HepG2 (cell line): ENCODE measurements around the gene DTNA. TPM values are rescaled to one million over a fixed set of nuclear protein-coding genes. Genes with fewer than 3 reads are reported as not detected.
"Not testable (repeated sequence)": the region's sequence is repeated elsewhere in the genome, so short reads cannot be mapped to it uniquely, and the experiment has no call there.

Experiments used
- ATAC-seq: fragments of 200-7000 bp; cut with Tn5 transposase; 3 replicates; pipeline ENCODE4 v1.9.1; 2020; ENCODE audit warnings: mild to moderate bottlenecking, moderate library complexity
- BruUV-seq: library from RNA; stranded (reverse); fragments of 400-500 nt; replicated peaks from 2 replicates; lab custom pipeline; 2021; lab: Mats Ljungman, UMichigan
- CTCF ChIA-PET: fragments of 300-600 bp; formaldehyde crosslinking; extraction: SDS; loops from one replicate; lab custom pipeline; 2021; ENCODE audit warnings: low total read pairs, inconsistent platforms, low intra/inter-chr PET ratio; lab: Yijun Ruan, JAX
- POLR2A ChIA-PET: fragments of 350-600 bp; sonication (Branson Sonifier 250); formaldehyde crosslinking; loops from one replicate; lab custom pipeline; 2020; ENCODE audit warnings: antibody characterized with exemption, inconsistent platforms; lab: Yijun Ruan, JAX
- DNase-seq: peaks from one replicate; pipeline ENCODE4 v3.0.0-alpha.2; 2015; ENCODE audit warnings: low spot score
- FAIRE-seq: peaks from 3 replicates; lab custom pipeline; 2011; peaks lifted over from hg19 to GRCh38; lab: Jason Lieb, UNC
- H2AFZ ChIP-seq: one replicate; pipeline ENCODE4 v1.6.1; 2011; ENCODE audit warnings: low read length, inconsistent platforms
- H3K27ac ChIP-seq: fragments of 300-600 bp; 3 replicates; pipeline ENCODE4 v1.8.0; 2011; ENCODE audit warnings: mixed run types, mild to moderate bottlenecking, mixed read lengths, low read length, inconsistent platforms; ENCODE audit not compliant: insufficient read depth; ENCODE audit errors: extremely low read length
- H3K27me3 ChIP-seq, 2 experiments: fragments of 200-600 bp in 1 of 2; 2 replicates in 1 of 2; 3 replicates in 1 of 2; pipeline versions ENCODE4 v1.6.0 to v1.8.0; 2011; ENCODE audit warnings: low read length in 2 of 2, mild to moderate bottlenecking in 2 of 2, moderate library complexity in 2 of 2, inconsistent platforms in 1 of 2; ENCODE audit not compliant: insufficient read depth in 2 of 2, control insufficient read depth in 1 of 2
- H3K36me3 ChIP-seq, 2 experiments: fragments of 200-600 bp in 1 of 2; replicated peaks in 1 of 2; 2 replicates in 1 of 2; 3 replicates in 1 of 2; pipeline versions ENCODE4 v1.5.1 to v1.8.0; 2011; ENCODE audit warnings: low read length in 2 of 2, inconsistent platforms in 1 of 2; ENCODE audit not compliant: insufficient read depth in 2 of 2, control insufficient read depth in 1 of 2
- H3K4me1 ChIP-seq: 2 replicates; pipeline ENCODE4 v1.5.1; 2012; ENCODE audit warnings: low read length, inconsistent platforms; ENCODE audit not compliant: insufficient read depth
- H3K4me2 ChIP-seq: 2 replicates; pipeline ENCODE4 v1.6.0; 2011; ENCODE audit warnings: low read depth, low read length, inconsistent platforms
- H3K4me3 ChIP-seq, 3 experiments: fragments of 200-600 bp in 1 of 3; sonication (generic), shearing (Covaris generic) in 1 of 3; replicated peaks in 1 of 3; 2 replicates each; pipeline ENCODE4 v1.5.1; 2011 to 2016; ENCODE audit warnings: low read length in 3 of 3, inconsistent platforms in 2 of 3, low read depth in 2 of 3, mild to moderate bottlenecking in 2 of 3, control low read depth in 1 of 3, mixed read lengths in 1 of 3; ENCODE audit not compliant: insufficient read depth in 1 of 3
- H3K79me2 ChIP-seq: one replicate; pipeline ENCODE4 v1.6.1; 2011; ENCODE audit warnings: low read length, inconsistent platforms; ENCODE audit not compliant: insufficient read depth
- H3K9ac ChIP-seq: 2 replicates; pipeline ENCODE4 v1.6.0; 2011; ENCODE audit warnings: mild to moderate bottlenecking, low read depth, low read length, inconsistent platforms; ENCODE audit not compliant: insufficient read depth
- H3K9me3 ChIP-seq: 2 replicates; pipeline ENCODE4 v1.5.1; 2012; ENCODE audit warnings: mild to moderate bottlenecking, low read length
- H4K20me1 ChIP-seq: 2 replicates; pipeline ENCODE4 v1.6.0; 2011; ENCODE audit warnings: inconsistent platforms, mild to moderate bottlenecking, low read length, moderate library complexity; ENCODE audit not compliant: insufficient read depth
- FOSL2 ChIP-seq: sonication (generic); formaldehyde crosslinking; IDR thresholded peaks from 2 replicates; pipeline ENCODE4 v1.4.0; 2020; ENCODE audit warnings: missing genetic modification reagents
- GFI1 ChIP-seq: sonication (generic); formaldehyde crosslinking; IDR thresholded peaks from 2 replicates; pipeline ENCODE4 v1.5.0; 2020; ENCODE audit warnings: missing genetic modification reagents, mild to moderate bottlenecking, borderline replicate concordance
- TCF7 ChIP-seq: sonication (generic); IDR thresholded peaks from 2 replicates; pipeline ENCODE4 v1.6.1; 2016; ENCODE audit warnings: antibody characterized with exemption, low read depth
- ZNF260 ChIP-seq: sonication (generic); formaldehyde crosslinking; IDR thresholded peaks from 2 replicates; pipeline ENCODE4 v1.4.0; 2020; ENCODE audit warnings: missing genetic modification reagents, low read depth, mild to moderate bottlenecking, borderline replicate concordance
- WGBS: methylation state at CpG from one replicate; pipeline ENCODE4 v1.1.6; 2017; ENCODE audit warnings: low lambda C conversion rate; 5-methylcytosine and 5-hydroxymethylcytosine counted together
- in situ Hi-C: cut with HindIII; loops from 2 replicates; pipeline ENCODE4 v1.10.0; 2017; ENCODE audit warnings: low pct_unique_long_range_greater_than_20kb; ENCODE audit not compliant: extremely low pct_ligation_motif_present
- intact Hi-C: fragments of 100-400 bp; cut with micrococcal nuclease; formaldehyde crosslinking; loops from one replicate; pipeline ENCODE4 v1.10.0; 2022; ENCODE audit not compliant: unreplicated experiment
- polyA plus RNA-seq, 8 experiments: library from polyadenylated mRNA; depleted of rRNA in 3 of 8; stranded (reverse) in 7 of 8; unstranded in 1 of 8; fragments of >200 nt; fragmentation: Illumina TruSeq in 4 of 8; extraction: Trizol in 4 of 8; gene quantifications; 2 replicates each; pipeline versions ENCODE4 v1.2.1 to v1.2.3, GENCODE V29; 2011 to 2016; ENCODE audit warnings: low read depth in 4 of 8, missing spikeins in 1 of 8, mixed read lengths in 1 of 8; ENCODE audit not compliant: insufficient read depth in 1 of 8
- total RNA-seq, 5 experiments: library from RNA; depleted of rRNA; stranded (reverse); fragments of >200 nt; fragmentation: Illumina TruSeq; extraction: Trizol; gene quantifications; 2 replicates each; pipeline ENCODE4 v1.2.3, GENCODE V29; 2016; ENCODE audit warnings: low read depth in 1 of 5
- TF ChIP-seq, protein P1 (sequence below): sonication (generic); formaldehyde crosslinking; IDR thresholded peaks from 2 replicates; pipeline ENCODE4 v1.4.0; 2020; ENCODE audit warnings: missing genetic modification reagents, mild to moderate bottlenecking, borderline replicate concordance

DTNA gene
- total and polyA plus RNA-seq, 2 of the 13 experiments (the other 11 are each of a cell fraction or from before 2014, with no cell fraction given): 8.5 to 29.0 TPM

DNA sequence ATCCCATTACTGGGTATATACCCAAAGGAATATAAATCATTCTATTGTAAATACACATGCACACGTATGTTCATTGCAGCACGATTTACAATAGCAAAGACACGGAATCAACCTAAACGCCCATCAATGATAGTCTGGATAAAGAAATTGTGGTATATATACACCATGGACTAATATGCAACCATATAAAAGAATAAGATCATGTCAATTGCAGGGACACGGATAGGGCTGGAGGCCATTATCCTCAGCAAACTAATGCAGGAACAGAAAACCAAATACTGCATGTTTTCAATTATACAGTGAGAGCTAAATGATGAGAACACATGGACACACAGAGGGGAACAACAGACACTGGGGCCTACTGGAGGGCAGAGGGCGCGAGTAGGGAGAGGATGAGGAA lies 206.4 kb downstream of the DTNA start:
- H3K9ac ChIP-seq, H3K36me3 ChIP-seq, POLR2A ChIA-PET, H3K4me2 ChIP-seq, H2AFZ ChIP-seq, CTCF ChIA-PET, H3K27ac ChIP-seq, H3K9me3 ChIP-seq, DNase-seq, H3K4me3 ChIP-seq, H3K79me2 ChIP-seq, H3K27me3 ChIP-seq, H4K20me1 ChIP-seq, FAIRE-seq, ATAC-seq, in situ Hi-C loops, BruUV-seq: not testable (repeated sequence)
- WGBS: 98% methylated on average over 7 of the region's 7 CpGs
- TF ChIP-seq ZNF260 (CRISPR knock-in tag): peak; percentile 75; the same call in 1 of the 2 replicates
- intact Hi-C loops: loop anchor here (10.0 kb wide), 1 partner anchor 128 kb away; the partner anchor contains the start of gene MAPRE2
- peaks cover 66% of the 10 kb centered on the region for H3K4me1 ChIP-seq

DNA sequence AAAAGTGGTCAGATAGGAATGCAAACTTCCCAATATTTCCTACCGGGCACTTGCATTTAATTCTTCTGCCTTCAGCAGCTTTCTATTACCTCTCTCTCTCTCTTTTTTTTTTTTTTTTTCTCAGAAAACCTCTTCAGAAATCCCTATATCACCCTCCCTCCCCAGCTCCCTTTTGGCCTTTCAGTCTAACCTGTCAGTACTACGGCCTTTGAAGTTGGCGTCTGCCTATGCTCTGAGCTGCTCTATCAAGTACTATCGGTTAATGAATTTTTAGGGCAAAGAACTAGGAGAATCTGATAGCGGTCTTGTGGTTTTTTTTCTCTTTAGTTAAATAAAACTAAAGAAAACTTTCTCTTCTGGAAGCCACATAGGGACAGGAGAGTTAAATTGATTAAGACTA lies 208.8 kb downstream of the DTNA start:
- Histone ChIP-seq H3K79me2 (peaks cover 4% of the 10 kb centered on the region), H3K36me3 (no peaks in the 10 kb centered on the region; a peak in 1 of 5 replicates), H2AFZ (peak overlapping the region; percentile 52), H3K27ac (peak overlapping the region; percentile 56), H3K9me3 (no peaks in the 10 kb centered on the region), H4K20me1 (no peaks in the 10 kb centered on the region), H3K9ac (peak overlapping the region; percentile 34; the same call in 1 of the 2 replicates), H3K4me2 (peak overlapping the region; percentile 50), H3K4me3 (peak overlapping the region in 1 of 3 experiments; percentile 8; a peak in 1 of 6 replicates), H3K4me1 (peaks cover 58% of the 10 kb centered on the region), H3K27me3 (no peaks in the 10 kb centered on the region)
- POLR2A ChIA-PET: interaction anchor here (1.4 to 2.7 kb wide), 2 partner anchors 10 to 60 kb away, joined by 4 to 12 read pairs; no protein-coding TSS in a partner anchor
- DNase-seq (peak; percentile 64), FAIRE-seq (no peak), ATAC-seq (peak; percentile 73)
- 34% methylated on average over 5 of the region's 5 CpGs for WGBS
- TF ChIP-seq FOSL2 (CRISPR knock-in tag) (peak; percentile 60; the same call in 1 of the 2 replicates), TCF7 (peak; percentile 31; the same call in 1 of the 2 replicates), GFI1 (CRISPR knock-in tag) (no peak)
- TF ChIP-seq, protein P1, sequence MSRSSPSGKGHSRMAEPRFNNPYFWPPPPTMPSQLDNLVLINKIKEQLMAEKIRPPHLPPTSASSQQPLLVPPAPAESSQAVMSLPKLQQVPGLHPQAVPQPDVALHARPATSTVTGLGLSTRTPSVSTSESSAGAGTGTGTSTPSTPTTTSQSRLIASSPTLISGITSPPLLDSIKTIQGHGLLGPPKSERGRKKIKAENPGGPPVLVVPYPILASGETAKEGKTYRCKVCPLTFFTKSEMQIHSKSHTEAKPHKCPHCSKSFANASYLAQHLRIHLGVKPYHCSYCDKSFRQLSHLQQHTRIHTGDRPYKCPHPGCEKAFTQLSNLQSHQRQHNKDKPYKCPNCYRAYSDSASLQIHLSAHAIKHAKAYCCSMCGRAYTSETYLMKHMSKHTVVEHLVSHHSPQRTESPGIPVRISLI (CRISPR knock-in tag): peak; percentile 20; the same call in 1 of the 2 replicates
- no TSS peak for BruUV-seq
- in situ Hi-C loops (no loop called here), intact Hi-C loops (loop anchor here (10.0 kb wide), 1 partner anchor 126 kb away; the partner anchor contains the start of gene MAPRE2)
- CTCF ChIA-PET: no interaction called here
